ENCODE results near the gene BAHCC1.

Gene BAHCC1

DNA sequence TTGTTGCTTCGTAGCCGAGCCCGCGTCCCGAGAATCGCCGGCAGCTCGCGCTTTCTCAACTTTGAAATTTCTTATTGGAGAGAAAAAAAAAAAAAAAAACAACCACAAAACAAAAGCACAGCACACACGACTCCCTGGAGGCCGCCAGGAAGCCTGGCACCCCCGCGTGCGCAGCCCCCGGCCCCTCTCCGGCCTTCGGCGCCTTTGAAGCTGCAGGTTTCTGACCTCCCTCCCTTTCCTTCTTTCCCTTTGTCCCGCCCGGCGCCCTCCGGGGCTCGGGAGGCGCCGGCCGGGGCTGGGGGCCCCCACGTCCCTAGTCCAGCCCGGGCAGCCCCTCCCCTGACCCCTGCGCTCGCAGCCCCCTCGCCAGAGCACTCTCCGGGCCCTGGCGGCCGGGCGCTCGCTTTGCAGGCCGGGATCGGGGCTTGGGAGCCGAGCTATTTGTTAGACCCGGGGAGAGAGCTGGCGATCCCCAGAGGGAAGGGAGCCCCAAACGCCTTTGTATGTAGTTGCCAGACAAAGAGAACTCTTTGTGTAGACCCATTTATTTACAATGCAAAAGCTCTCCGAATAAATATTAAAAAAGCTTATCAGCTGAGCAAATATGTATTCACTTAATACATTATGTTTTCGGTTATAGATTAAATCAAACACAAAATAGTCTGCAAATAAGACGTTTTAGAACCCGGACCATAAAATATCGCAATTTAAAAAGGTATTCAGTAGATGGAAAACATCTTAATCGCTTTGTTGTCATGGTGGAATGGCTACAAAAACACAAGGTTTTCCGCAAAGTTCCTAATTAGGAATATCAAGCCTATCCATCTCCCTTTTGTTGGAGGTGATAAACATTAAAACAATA lies 2.3 kb downstream of the BAHCC1 start:
- Histone ChIP-seq H3K9ac (ENCODE audit: low read length) (no peak overlapping the region), H3K79me2 (ENCODE audit: low read length) (no peaks in the 10 kb centered on the region), H3K27ac (ENCODE audit: low read length) (no peak overlapping the region), H3K4me1 (ENCODE audit: low read length) (no peaks in the 10 kb centered on the region), H4K20me1 (ENCODE audit: insufficient read depth, low read length) (no peaks in the 10 kb centered on the region), H3K4me3 (ENCODE audit: low read length) (no peak overlapping the region), H3K36me3 (replicated peaks; ENCODE audit: low read depth, low read length) (no peaks in the 10 kb centered on the region), H3K27me3 (ENCODE audit: low read depth, low read length) (no peaks in the 10 kb centered on the region), H2AFZ (ENCODE audit: low read depth, low read length) (no peak overlapping the region), H3K9me3 (ENCODE audit: insufficient read depth, low read length) (no peaks in the 10 kb centered on the region), H3K4me2 (ENCODE audit: low read length) (no peak overlapping the region)
- TF ChIP-seq EZH2phosphoT487 (IDR thresholded peaks at IDR 0.05; ENCODE audit: low read depth): no peak
- TF ChIP-seq, protein P1, sequence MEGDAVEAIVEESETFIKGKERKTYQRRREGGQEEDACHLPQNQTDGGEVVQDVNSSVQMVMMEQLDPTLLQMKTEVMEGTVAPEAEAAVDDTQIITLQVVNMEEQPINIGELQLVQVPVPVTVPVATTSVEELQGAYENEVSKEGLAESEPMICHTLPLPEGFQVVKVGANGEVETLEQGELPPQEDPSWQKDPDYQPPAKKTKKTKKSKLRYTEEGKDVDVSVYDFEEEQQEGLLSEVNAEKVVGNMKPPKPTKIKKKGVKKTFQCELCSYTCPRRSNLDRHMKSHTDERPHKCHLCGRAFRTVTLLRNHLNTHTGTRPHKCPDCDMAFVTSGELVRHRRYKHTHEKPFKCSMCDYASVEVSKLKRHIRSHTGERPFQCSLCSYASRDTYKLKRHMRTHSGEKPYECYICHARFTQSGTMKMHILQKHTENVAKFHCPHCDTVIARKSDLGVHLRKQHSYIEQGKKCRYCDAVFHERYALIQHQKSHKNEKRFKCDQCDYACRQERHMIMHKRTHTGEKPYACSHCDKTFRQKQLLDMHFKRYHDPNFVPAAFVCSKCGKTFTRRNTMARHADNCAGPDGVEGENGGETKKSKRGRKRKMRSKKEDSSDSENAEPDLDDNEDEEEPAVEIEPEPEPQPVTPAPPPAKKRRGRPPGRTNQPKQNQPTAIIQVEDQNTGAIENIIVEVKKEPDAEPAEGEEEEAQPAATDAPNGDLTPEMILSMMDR (IDR thresholded peaks at IDR 0.05; ENCODE audit: low read depth, low read length): no peak

DNA sequence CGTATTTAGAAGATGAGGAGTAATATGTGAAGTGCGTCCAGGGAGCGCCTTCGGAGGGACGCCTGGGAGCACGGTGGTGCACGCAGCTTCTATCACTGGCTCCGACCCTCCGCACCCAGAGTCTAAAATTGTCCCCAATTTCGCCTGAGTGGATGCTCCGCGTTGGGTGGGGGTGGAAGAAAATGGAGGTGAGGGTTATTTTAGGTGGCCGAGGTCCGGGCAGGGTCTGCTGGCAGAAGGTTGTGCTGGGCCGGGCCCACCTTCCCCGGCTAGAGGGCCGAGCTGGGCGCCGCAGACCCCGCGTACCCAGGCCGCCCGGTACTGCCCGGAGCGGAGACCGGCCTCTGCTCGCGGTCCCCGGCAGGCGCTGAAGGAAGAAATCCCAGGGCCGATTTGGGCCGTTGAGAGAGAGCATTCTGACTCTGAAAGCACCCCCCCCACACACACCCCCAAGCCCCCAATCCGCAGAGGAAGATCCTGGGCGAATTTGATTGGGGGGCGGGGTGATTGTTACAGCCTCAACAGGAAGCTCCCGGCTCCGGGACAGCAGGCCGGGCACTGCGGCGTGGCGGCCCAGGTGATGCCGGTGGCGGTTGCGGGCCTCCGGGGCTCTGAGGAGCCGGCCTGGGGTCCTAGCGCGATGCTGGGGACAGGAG lies 3.0 kb downstream of the BAHCC1 start:
- no peak overlapping the region for H3K4me2 ChIP-seq (ENCODE audit: low read length)

DNA sequence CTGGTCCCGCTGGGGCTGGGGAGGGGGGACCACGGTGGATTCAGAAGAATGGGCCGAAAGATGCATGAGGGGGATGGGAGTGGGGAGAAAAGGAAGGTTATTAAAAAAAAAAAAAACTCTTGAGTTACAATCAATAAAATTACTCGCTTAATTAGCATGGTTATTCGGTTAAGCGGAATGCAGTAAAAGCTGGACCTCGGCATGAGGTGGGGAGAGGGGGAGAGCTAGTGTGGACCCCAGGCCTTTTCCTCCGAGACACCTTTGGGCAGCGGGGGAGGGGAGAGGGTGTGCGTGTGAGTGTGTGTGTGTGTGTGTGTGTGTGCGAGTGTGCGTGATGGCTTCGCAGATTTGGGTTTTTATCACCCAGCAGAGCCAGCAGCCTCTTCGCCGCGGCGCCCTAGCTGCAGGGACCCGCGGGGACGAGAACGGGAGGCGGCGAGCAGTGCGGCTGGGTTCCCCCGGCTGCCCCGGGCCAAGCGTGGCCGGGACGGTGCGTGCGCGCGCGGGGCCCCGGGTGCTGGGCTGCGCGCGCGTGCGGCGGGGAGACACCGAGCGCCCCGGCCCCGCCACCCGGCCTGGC lies 3.7 kb downstream of the BAHCC1 start:
- H3K36me3 ChIP-seq (replicated peaks; ENCODE audit: low read depth, low read length): no peaks in the 10 kb centered on the region
- no peak overlapping the region for H2AFZ ChIP-seq (ENCODE audit: low read depth, low read length)
- H3K27me3 ChIP-seq (ENCODE audit: low read depth, low read length): 0 out of 2 replicates have a peak, but pooled peaks cover under 1% of the 10 kb centered on the region
- no peaks in the 10 kb centered on the region for H4K20me1 ChIP-seq (ENCODE audit: insufficient read depth, low read length)
- no peak overlapping the region for H3K27ac ChIP-seq (ENCODE audit: low read length)
- no peaks in the 10 kb centered on the region for H3K9me3 ChIP-seq (ENCODE audit: insufficient read depth, low read length)
- H3K79me2 ChIP-seq (ENCODE audit: low read length): no peaks in the 10 kb centered on the region
- no peak overlapping the region for H3K9ac ChIP-seq (ENCODE audit: low read length)
- no peak overlapping the region for H3K4me3 ChIP-seq (ENCODE audit: low read length)
- TF ChIP-seq, protein P1 (IDR thresholded peaks at IDR 0.05; ENCODE audit: low read depth, low read length): no peak
- no peak for TF ChIP-seq EZH2phosphoT487 (IDR thresholded peaks at IDR 0.05; ENCODE audit: low read depth)
- no peaks in the 10 kb centered on the region for H3K4me1 ChIP-seq (ENCODE audit: low read length)
- H3K4me2 ChIP-seq (ENCODE audit: low read length): no peak overlapping the region

More for the DNA sequence above, 3.0 kb downstream of the BAHCC1 start:
- Histone ChIP-seq H3K9ac (ENCODE audit: low read length) (no peak overlapping the region), H3K36me3 (replicated peaks; ENCODE audit: low read depth, low read length) (no peaks in the 10 kb centered on the region), H2AFZ (ENCODE audit: low read depth, low read length) (no peak overlapping the region), H3K27ac (ENCODE audit: low read length) (no peak overlapping the region), H3K9me3 (ENCODE audit: insufficient read depth, low read length) (no peaks in the 10 kb centered on the region), H3K4me3 (ENCODE audit: low read length) (no peak overlapping the region), H3K4me1 (ENCODE audit: low read length) (no peaks in the 10 kb centered on the region), H4K20me1 (ENCODE audit: insufficient read depth, low read length) (no peaks in the 10 kb centered on the region), H3K79me2 (ENCODE audit: low read length) (no peaks in the 10 kb centered on the region), H3K27me3 (ENCODE audit: low read depth, low read length) (no peaks in the 10 kb centered on the region)
- TF ChIP-seq, protein P1 (IDR thresholded peaks at IDR 0.05; ENCODE audit: low read depth, low read length): no peak
- no peak for TF ChIP-seq EZH2phosphoT487 (IDR thresholded peaks at IDR 0.05; ENCODE audit: low read depth)

Measured in OCI-LY3 (cell line).